HG02884 (cell line): ENCODE results near the gene CNTNAP2.
"Not testable (repeated sequence)": the region's sequence is repeated elsewhere in the genome, so short reads cannot be mapped to it uniquely, and the experiment has no call there.

Experiments
- ATAC-seq: cut with Tn5 transposase; IDR thresholded peaks from one replicate; pipeline ENCODE4 v1.9.1; 2021; ENCODE audit warnings: mild to moderate bottlenecking, moderate library complexity; ENCODE audit not compliant: unreplicated experiment

Gene CNTNAP2

GRCh38 chr7:147579148-147579547, 1462.5 kb downstream of the CNTNAP2 start:
- ATAC-seq = no peak

DNA sequence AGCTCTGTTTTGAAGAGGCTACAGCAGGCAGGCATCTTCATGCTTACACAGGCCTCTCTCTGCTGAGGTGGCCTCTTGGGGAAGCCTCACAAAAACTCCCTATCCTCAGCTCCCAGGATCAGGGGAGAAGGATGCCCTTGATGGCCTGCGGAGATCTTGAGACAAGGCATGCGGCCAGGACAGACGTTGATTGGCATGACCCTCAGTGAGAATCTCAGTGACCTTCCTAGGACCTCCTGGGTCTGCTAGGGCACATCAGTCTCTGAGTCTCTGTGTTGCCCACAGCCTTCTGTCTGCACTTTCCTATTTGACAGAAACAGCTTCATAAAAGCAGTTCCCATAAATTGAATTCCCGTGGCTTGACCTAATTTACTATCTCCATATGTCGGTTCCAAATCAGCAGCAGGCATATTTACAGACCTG, 1468.2 kb downstream of the CNTNAP2 start:
- ATAC-seq = no peak

DNA sequence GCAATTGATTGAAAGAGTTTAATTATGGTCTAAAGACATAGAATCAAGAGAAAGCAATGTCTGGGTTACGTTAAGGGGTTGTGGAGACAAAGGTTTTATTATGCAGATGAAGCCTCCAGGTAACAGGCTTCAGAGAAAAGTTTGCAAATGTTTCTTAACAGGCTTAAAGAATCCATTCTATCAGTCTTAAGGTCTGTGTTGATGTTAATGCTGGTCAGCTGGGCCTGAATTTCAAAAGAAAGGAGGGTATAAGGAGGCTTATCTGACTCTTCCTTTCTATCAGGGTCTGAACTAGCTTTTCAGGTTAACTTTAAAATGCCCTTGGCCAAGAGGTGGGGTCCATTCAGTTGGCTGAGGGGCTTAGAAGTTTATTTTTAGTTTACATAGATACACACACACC, 1469.5 kb downstream of the CNTNAP2 start:
- ATAC-seq = no peak

GRCh38 chr7:147586526-147586925, 1469.9 kb downstream of the CNTNAP2 start:
- ATAC-seq = no peak

- no peak for ATAC-seq
These were observed 1476.9 kb downstream of the CNTNAP2 start for GRCh38 chr7:147593271-147594057.

GRCh38 chr7:147595042-147595441, 1478.4 kb downstream of the CNTNAP2 start:
- no peak for ATAC-seq

DNA sequence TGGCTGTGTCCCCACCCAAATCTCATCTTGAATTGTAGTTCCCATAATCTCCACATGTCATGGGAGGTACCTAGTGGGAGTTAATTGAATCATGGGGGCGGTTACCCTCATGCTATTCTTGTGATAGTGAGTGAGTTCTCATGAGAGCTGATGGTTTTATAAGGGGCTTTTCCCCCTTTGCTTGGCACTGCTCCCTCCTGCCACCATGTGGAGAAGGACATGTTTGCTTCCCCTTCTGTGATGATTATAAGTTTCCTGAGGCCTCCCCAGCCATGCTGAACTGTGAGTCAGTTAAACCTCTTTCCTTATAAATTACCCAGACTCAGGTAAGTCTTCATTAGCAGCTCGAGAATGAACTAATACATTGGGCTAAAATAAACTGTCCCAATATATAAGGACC, 1482.1 kb downstream of the CNTNAP2 start:
- not testable (repeated sequence) for ATAC-seq

DNA sequence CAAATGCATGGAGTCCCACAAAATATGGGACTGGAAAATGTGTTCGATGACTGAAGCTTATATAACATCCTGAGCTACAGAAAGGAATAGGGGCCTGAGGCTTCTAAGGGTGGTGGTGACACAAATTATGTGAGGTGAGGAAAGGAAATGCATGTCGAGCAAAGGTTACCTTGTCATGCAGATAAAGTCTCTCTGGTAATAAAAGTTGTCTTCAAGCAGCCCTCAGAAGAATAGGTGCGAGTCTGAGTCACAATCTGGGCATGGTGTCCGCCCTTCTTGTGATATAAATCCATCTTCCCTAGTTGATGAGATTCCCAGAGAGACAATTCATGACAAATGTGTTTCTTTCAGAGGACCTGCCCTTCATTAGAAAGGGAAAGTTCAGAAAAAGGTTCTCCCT, 1488.7 kb downstream of the CNTNAP2 start:
- no peak for ATAC-seq

GRCh38 chr7:147607157-147607800, 1490.7 kb downstream of the CNTNAP2 start:
- no peak for ATAC-seq

- no peak for ATAC-seq
These were observed 1494.8 kb downstream of the CNTNAP2 start for GRCh38 chr7:147611431-147611830.

GRCh38 chr7:147635288-147635687, 1518.7 kb downstream of the CNTNAP2 start:
- ATAC-seq = no peak

- ATAC-seq = no peak
These were observed 1520.0 kb downstream of the CNTNAP2 start for GRCh38 chr7:147636553-147636952.

GRCh38 chr7:147638566-147638965, 1522.0 kb downstream of the CNTNAP2 start:
- no peak for ATAC-seq

GRCh38 chr7:147639037-147639436, 1522.4 kb downstream of the CNTNAP2 start:
- no peak for ATAC-seq

DNA sequence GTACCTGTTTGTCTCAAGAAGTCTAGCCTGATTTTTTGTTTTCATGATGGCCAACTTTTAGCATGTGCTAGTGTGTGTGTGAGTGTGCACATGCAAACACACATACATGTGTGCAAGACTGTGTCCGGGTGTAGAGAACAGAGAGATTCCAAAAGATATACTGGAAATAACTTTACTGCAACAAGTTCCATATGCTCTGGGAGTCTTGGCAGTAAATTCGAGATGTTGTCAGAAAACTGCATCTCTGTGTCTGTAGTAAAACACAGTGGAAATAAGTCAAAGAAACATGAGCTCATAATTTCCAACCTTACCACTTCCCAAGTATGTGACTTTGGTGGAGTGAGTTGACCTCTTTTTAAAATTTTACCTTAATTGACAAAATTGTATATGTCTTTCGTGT, 1523.2 kb downstream of the CNTNAP2 start:
- no peak for ATAC-seq

DNA sequence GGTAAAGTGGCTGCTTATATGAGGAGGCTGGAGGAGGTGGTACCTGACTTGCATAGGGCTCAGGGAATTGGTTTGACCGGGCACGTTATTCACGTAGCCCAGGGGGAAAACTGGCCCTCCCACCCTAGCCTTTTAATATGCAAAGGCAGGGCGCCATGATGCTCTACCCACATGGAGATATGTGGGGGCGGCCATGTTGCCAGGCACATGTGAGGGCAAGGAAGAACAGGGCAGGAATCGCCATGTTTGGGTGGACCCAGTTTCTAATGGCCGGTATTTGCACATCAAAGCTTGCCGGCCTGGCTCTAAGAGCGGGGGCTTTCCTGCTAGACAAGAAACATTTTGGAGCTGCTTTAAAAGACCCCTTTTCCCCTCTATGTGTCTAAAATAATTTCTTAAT, 1524.2 kb downstream of the CNTNAP2 start:
- no peak for ATAC-seq

GRCh38 chr7:147646568-147646967, 1530.0 kb downstream of the CNTNAP2 start:
- no peak for ATAC-seq

- ATAC-seq = no peak
These were observed 1534.4 kb downstream of the CNTNAP2 start for GRCh38 chr7:147650991-147651390.

- ATAC-seq = no peak
These were observed 1535.0 kb downstream of the CNTNAP2 start for GRCh38 chr7:147651601-147652000.

DNA sequence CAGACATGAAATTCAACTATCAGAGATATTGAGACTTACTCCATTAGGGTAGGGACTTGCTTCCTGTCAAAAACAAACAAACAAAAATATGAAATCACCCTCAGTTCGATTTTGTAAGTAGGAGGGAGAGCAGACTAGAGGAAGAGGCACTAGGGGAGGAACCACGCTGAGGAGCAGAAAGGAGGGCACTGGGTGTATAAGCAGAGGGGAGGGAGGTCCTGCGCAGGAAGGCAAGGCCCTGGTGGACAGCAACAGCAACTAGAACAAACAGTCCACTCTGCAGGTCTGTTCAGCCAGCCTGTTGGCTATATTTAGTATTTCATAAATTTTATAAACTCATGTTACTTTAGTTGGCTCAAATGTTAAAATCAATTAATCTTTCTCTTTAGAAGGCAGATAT, 1536.9 kb downstream of the CNTNAP2 start:
- no peak for ATAC-seq

- ATAC-seq = no peak
These were observed 1541.9 kb downstream of the CNTNAP2 start for GRCh38 chr7:147658392-147658967.
